ENCODE data around the gene DDX25. TPM values are rescaled to one million over a fixed set of nuclear protein-coding genes. Genes with fewer than 3 reads are reported as not detected.

The DDX25 gene
- total and polyA plus RNA-seq, 2 of the 13 experiments (the other 11 are each of a cell fraction or from before 2014, with no cell fraction given), result 0.17 to 0.29 TPM

DNA sequence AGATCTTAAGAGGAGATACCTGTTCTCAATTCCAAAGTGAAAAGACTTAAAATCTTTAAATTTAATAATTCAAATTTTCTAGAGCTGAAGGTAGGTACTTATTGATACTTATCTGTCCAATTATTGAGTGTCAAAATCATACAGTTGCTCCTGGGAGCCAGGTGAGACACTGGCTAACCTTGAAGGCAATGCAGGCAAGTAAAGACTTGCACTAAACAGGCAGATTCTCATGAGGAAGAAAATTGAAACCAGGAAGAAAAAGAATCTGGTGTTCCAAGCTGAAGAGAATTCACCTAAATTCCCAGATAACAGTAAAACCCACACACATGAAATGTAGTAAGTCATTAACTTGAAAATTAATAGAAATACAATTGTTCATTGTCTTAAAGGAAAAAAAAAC, 71.8 kb downstream of the DDX25 start:
- Histone ChIP-seq H3K79me2 (ENCODE audit: insufficient read depth, low read length) (no peaks in the 10 kb centered on the region), H4K20me1 (ENCODE audit: insufficient read depth, low read length) (no peaks in the 10 kb centered on the region), H3K9me3 (ENCODE audit: low read length) (no peaks in the 10 kb centered on the region), H3K36me3 (replicated peaks in 1 of 2; ENCODE audit: control insufficient read depth in 1 of 2, insufficient read depth in 2 of 2, low read length in 2 of 2) (peaks cover 0 to 3% of the 10 kb centered on the region in 2 experiments; a peak in 3 of 5 replicates), H2AFZ (ENCODE audit: low read length) (no peak overlapping the region), H3K27ac (ENCODE audit: extremely low read length, insufficient read depth, low read length) (no peak overlapping the region), H3K4me3 (replicated peaks in 1 of 3; ENCODE audit: insufficient read depth in 1 of 3, low read depth in 2 of 3, low read length in 3 of 3) (no peak overlapping the region), H3K4me1 (ENCODE audit: insufficient read depth, low read length) (peaks cover 24% of the 10 kb centered on the region), H3K27me3 (ENCODE audit: control insufficient read depth in 1 of 2, insufficient read depth in 2 of 2, low read length in 2 of 2) (no peaks in the 10 kb centered on the region), H3K9ac (ENCODE audit: insufficient read depth, low read depth, low read length) (no peak overlapping the region), H3K4me2 (ENCODE audit: low read depth, low read length) (no peak overlapping the region)
- ChIA-PET POLR2A (no interaction called here), CTCF (ENCODE audit: low intra/inter-chr PET ratio, low total read pairs) (no interaction called here)
- TF ChIP-seq, protein P1, sequence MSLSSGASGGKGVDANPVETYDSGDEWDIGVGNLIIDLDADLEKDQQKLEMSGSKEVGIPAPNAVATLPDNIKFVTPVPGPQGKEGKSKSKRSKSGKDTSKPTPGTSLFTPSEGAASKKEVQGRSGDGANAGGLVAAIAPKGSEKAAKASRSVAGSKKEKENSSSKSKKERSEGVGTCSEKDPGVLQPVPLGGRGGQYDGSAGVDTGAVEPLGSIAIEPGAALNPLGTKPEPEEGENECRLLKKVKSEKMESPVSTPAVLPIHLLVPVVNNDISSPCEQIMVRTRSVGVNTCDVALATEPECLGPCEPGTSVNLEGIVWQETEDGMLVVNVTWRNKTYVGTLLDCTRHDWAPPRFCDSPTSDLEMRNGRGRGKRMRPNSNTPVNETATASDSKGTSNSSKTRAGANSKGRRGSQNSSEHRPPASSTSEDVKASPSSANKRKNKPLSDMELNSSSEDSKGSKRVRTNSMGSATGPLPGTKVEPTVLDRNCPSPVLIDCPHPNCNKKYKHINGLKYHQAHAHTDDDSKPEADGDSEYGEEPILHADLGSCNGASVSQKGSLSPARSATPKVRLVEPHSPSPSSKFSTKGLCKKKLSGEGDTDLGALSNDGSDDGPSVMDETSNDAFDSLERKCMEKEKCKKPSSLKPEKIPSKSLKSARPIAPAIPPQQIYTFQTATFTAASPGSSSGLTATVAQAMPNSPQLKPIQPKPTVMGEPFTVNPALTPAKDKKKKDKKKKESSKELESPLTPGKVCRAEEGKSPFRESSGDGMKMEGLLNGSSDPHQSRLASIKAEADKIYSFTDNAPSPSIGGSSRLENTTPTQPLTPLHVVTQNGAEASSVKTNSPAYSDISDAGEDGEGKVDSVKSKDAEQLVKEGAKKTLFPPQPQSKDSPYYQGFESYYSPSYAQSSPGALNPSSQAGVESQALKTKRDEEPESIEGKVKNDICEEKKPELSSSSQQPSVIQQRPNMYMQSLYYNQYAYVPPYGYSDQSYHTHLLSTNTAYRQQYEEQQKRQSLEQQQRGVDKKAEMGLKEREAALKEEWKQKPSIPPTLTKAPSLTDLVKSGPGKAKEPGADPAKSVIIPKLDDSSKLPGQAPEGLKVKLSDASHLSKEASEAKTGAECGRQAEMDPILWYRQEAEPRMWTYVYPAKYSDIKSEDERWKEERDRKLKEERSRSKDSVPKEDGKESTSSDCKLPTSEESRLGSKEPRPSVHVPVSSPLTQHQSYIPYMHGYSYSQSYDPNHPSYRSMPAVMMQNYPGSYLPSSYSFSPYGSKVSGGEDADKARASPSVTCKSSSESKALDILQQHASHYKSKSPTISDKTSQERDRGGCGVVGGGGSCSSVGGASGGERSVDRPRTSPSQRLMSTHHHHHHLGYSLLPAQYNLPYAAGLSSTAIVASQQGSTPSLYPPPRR (CRISPR knock-in tag; IDR thresholded peaks at IDR 0.05; ENCODE audit: borderline replicate concordance), result no peak
- no peak for TF ChIP-seq ZNF460 (CRISPR knock-in tag; IDR thresholded peaks at IDR 0.05; ENCODE audit: borderline replicate concordance)
- no peak for TF ChIP-seq ZBTB8A (CRISPR knock-in tag; IDR thresholded peaks at IDR 0.05; ENCODE audit: borderline replicate concordance, low read depth)
- TF ChIP-seq, protein P2, sequence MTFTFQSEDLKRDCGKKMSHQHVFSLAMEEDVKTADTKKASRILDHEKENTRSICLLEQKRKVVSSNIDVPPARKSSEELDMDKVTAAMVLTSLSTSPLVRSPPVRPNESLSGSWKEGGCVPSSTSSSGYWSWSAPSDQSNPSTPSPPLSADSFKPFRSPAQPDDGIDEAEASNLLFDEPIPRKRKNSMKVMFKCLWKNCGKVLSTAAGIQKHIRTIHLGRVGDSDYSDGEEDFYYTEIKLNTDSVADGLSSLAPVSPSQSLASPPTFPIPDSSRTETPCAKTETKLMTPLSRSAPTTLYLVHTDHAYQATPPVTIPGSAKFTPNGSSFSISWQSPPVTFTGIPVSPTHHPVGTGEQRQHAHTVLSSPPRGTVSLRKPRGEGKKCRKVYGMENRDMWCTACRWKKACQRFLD (CRISPR knock-in tag; IDR thresholded peaks at IDR 0.05; ENCODE audit: borderline replicate concordance), result no peak
- no peak for TF ChIP-seq RXRB (CRISPR knock-in tag; IDR thresholded peaks at IDR 0.05; ENCODE audit: borderline replicate concordance)
- TF ChIP-seq, protein P3, sequence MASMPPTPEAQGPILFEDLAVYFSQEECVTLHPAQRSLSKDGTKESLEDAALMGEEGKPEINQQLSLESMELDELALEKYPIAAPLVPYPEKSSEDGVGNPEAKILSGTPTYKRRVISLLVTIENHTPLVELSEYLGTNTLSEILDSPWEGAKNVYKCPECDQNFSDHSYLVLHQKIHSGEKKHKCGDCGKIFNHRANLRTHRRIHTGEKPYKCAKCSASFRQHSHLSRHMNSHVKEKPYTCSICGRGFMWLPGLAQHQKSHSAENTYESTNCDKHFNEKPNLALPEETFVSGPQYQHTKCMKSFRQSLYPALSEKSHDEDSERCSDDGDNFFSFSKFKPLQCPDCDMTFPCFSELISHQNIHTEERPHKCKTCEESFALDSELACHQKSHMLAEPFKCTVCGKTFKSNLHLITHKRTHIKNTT (CRISPR knock-in tag; IDR thresholded peaks at IDR 0.05), result no peak
- in situ Hi-C loops (cut with HindIII; ENCODE audit: extremely low pct_ligation_motif_present, low pct_unique_long_range_greater_than_20kb) (no loop called here), intact Hi-C loops (cut with micrococcal nuclease; ENCODE audit: unreplicated experiment) (no loop called here)
- no peak for DNase-seq (ENCODE audit: low spot score)
- ATAC-seq, result no peak
- no TSS peak for BruUV-seq (replicated peaks)
- no peak for FAIRE-seq
